DND-41 (cell line): ENCODE measurements around the gene TNRC6B.

ENCODE experiments used
- ATAC-seq: fragments of 200-7000 bp; cut with Tn5 transposase; 3 replicates; pipeline ENCODE4 v1.9.1; 2021; ENCODE audit warnings: low read depth; ENCODE audit not compliant: insufficient read depth
- DNase-seq: peaks from one replicate; pipeline ENCODE4 v3.0.0-alpha.2; 2020
- H2AFZ ChIP-seq: 2 replicates; pipeline ENCODE4 v1.6.0; 2012; ENCODE audit warnings: low read depth, low read length
- H3K27ac ChIP-seq: 2 replicates; pipeline ENCODE4 v1.5.1; 2012; ENCODE audit warnings: low read length, inconsistent platforms
- H3K27me3 ChIP-seq: fragments of 200-600 bp; sonication (generic); 2 replicates; pipeline ENCODE4 v1.6.0; 2012; ENCODE audit warnings: low read length, mild to moderate bottlenecking, inconsistent platforms; ENCODE audit not compliant: insufficient read depth, poor library complexity
- H3K36me3 ChIP-seq: 2 replicates; pipeline ENCODE4 v1.5.1; 2012; ENCODE audit warnings: low read length, inconsistent platforms; ENCODE audit not compliant: insufficient read depth
- H3K4me1 ChIP-seq: 2 replicates; pipeline ENCODE4 v1.5.1; 2012; ENCODE audit warnings: mild to moderate bottlenecking, low read length; ENCODE audit not compliant: insufficient read depth
- H3K4me2 ChIP-seq: 2 replicates; pipeline ENCODE4 v1.6.0; 2012; ENCODE audit warnings: mild to moderate bottlenecking, moderate library complexity, low read length, inconsistent platforms; ENCODE audit not compliant: insufficient read depth
- H3K4me3 ChIP-seq, 2 experiments: fragments of 200-600 bp in 1 of 2; shearing (Covaris generic) in 1 of 2; 2 replicates each; pipeline ENCODE4 v1.5.1; 2012 to 2016; ENCODE audit warnings: inconsistent platforms in 2 of 2, low read length in 2 of 2, mild to moderate bottlenecking in 2 of 2, low read depth in 1 of 2, moderate library complexity in 1 of 2
- H3K79me2 ChIP-seq: 2 replicates; pipeline ENCODE4 v1.6.0; 2012; ENCODE audit warnings: low read length, inconsistent platforms; ENCODE audit not compliant: insufficient read depth
- H3K9ac ChIP-seq: 2 replicates; pipeline ENCODE4 v1.6.0; 2012; ENCODE audit warnings: low read depth, mild to moderate bottlenecking, inconsistent platforms, low read length, moderate library complexity
- H3K9me3 ChIP-seq: 2 replicates; pipeline ENCODE4 v1.5.1; 2012; ENCODE audit warnings: low read length, moderate library complexity, mild to moderate bottlenecking, inconsistent platforms; ENCODE audit not compliant: insufficient read depth, severe bottlenecking
- H4K20me1 ChIP-seq: 2 replicates; pipeline ENCODE4 v1.6.0; 2012; ENCODE audit warnings: low read length; ENCODE audit not compliant: insufficient read depth
- CTCF ChIP-seq: IDR thresholded peaks from 2 replicates; pipeline ENCODE4 v1.5.1; 2012; ENCODE audit warnings: borderline replicate concordance, low read length, moderate library complexity, mild to moderate bottlenecking; ENCODE audit not compliant: poor library complexity, severe bottlenecking; ENCODE audit errors: extremely low read depth
- EZH2 ChIP-seq: IDR thresholded peaks from 3 replicates; pipeline ENCODE4 v1.6.1; 2012; ENCODE audit warnings: borderline replicate concordance, low read depth, mild to moderate bottlenecking, moderate library complexity, low read length, inconsistent platforms; ENCODE audit not compliant: severe bottlenecking

Gene TNRC6B

GRCh38 chr22:40313007-40313406, 135.3 kb downstream of the TNRC6B start:
- Histone ChIP-seq H3K36me3 (peaks cover 93% of the 10 kb centered on the region), H2AFZ (no peak overlapping the region), H3K27me3 (no peaks in the 10 kb centered on the region), H3K9ac (no peak overlapping the region), H3K4me1 (no peaks in the 10 kb centered on the region), H3K4me2 (no peak overlapping the region), H3K27ac (no peak overlapping the region), H3K79me2 (no peaks in the 10 kb centered on the region), H4K20me1 (no peaks in the 10 kb centered on the region; the same call in 1 of the 2 replicates), H3K4me3 (no peak overlapping the region), H3K9me3 (no peaks in the 10 kb centered on the region)
- no peak for TF ChIP-seq EZH2
- DNase-seq (no peak), ATAC-seq (no peak)

GRCh38 chr22:40314041-40314440, 136.3 kb downstream of the TNRC6B start:
- no peak for TF ChIP-seq CTCF
- no peak for TF ChIP-seq EZH2
- Histone ChIP-seq H3K4me3 (no peak overlapping the region), H4K20me1 (no peaks in the 10 kb centered on the region), H3K4me2 (no peak overlapping the region), H3K9ac (no peak overlapping the region), H2AFZ (no peak overlapping the region), H3K36me3 (peaks cover 84% of the 10 kb centered on the region), H3K27ac (no peak overlapping the region), H3K79me2 (no peaks in the 10 kb centered on the region), H3K4me1 (no peaks in the 10 kb centered on the region), H3K27me3 (no peaks in the 10 kb centered on the region), H3K9me3 (no peaks in the 10 kb centered on the region)
- DNase-seq (no peak), ATAC-seq (no peak)

- Histone ChIP-seq H3K27me3 (no peaks in the 10 kb centered on the region), H3K27ac (no peak overlapping the region), H4K20me1 (no peaks in the 10 kb centered on the region), H3K9ac (no peak overlapping the region), H3K4me1 (no peaks in the 10 kb centered on the region), H3K4me3 (no peak overlapping the region), H3K4me2 (no peak overlapping the region), H2AFZ (no peak overlapping the region), H3K36me3 (peaks cover 80% of the 10 kb centered on the region), H3K9me3 (no peaks in the 10 kb centered on the region), H3K79me2 (no peaks in the 10 kb centered on the region)
- DNase-seq = no peak
- TF ChIP-seq CTCF = no peak
- no peak for TF ChIP-seq EZH2
- ATAC-seq = no peak
Observed at GRCh38 chr22:40320687-40321086, 143.0 kb downstream of the TNRC6B start.

- Histone ChIP-seq H3K4me1 (no peaks in the 10 kb centered on the region), H3K4me2 (no peak overlapping the region), H3K27ac (no peak overlapping the region), H3K9ac (no peak overlapping the region), H3K36me3 (peaks cover 71% of the 10 kb centered on the region), H2AFZ (no peak overlapping the region), H4K20me1 (no peaks in the 10 kb centered on the region), H3K4me3 (no peak overlapping the region), H3K9me3 (no peaks in the 10 kb centered on the region), H3K27me3 (no peaks in the 10 kb centered on the region), H3K79me2 (no peaks in the 10 kb centered on the region)
- no peak for TF ChIP-seq CTCF
- TF ChIP-seq EZH2 = no peak
- ATAC-seq = no peak
- no peak for DNase-seq
Observed at GRCh38 chr22:40322021-40322420, 144.3 kb downstream of the TNRC6B start.
